HEK293 (cell line): ENCODE results near the gene ARHGDIG.

ENCODE experiments used
- CTCF ChIA-PET: fragments of 350-600 bp; formaldehyde crosslinking; extraction: SDS; loops from one replicate; lab custom pipeline; 2021; ENCODE audit warnings: antibody characterized with exemption; lab: Yijun Ruan, JAX
- POLR2A ChIA-PET: fragments of 300-600 bp; formaldehyde crosslinking; extraction: SDS; loops from one replicate; lab custom pipeline; 2020; ENCODE audit warnings: antibody characterized with exemption, inconsistent platforms; lab: Yijun Ruan, JAX
- H3K27ac ChIP-seq: fragments of 200-500 bp; sonication (Bioruptor generic); 2 replicates; pipeline ENCODE4 v1.5.1; 2014; ENCODE audit warnings: low read depth, low read length, control low read depth, inconsistent platforms; ENCODE audit errors: extremely low read depth
- H3K36me3 ChIP-seq, 2 experiments: fragments of 200-500 bp in 1 of 2; sonication (Bioruptor generic) in 1 of 2; 1 replicate in 1 of 2; 2 replicates in 1 of 2; pipeline ENCODE4 v1.5.1; 2014 to 2017; ENCODE audit warnings: inconsistent platforms in 2 of 2, low read length in 2 of 2; ENCODE audit not compliant: control insufficient read depth in 2 of 2, insufficient read depth in 1 of 2
- H3K4me1 ChIP-seq: fragments of 200-500 bp; sonication (Bioruptor generic); 2 replicates; pipeline ENCODE4 v1.5.1; 2014; ENCODE audit warnings: mild to moderate bottlenecking, low read length, inconsistent platforms; ENCODE audit not compliant: control insufficient read depth, insufficient read depth
- H3K4me3 ChIP-seq: 2 replicates; pipeline ENCODE4 v1.5.1; 2011; ENCODE audit warnings: low read depth, mild to moderate bottlenecking, control low read depth, low read length, moderate library complexity
- H3K9me3 ChIP-seq: fragments of 200-500 bp; sonication (Bioruptor generic); 2 replicates; pipeline ENCODE4 v1.5.1; 2014; ENCODE audit warnings: low read depth, low read length, inconsistent platforms; ENCODE audit not compliant: control insufficient read depth, insufficient read depth
- CTCF ChIP-seq: fragments of 450-650 bp; formaldehyde crosslinking; IDR thresholded peaks from 2 replicates; pipeline ENCODE4 v1.5.1; 2016; ENCODE audit warnings: missing biosample characterization, missing genetic modification characterization
- HOXC10 ChIP-seq: sonication (generic); formaldehyde crosslinking; IDR thresholded peaks from 2 replicates; pipeline ENCODE4 v1.8.1; 2023; ENCODE audit warnings: mild to moderate bottlenecking, missing genetic modification reagents
- MZF1 ChIP-seq: fragments of 450-650 bp; formaldehyde crosslinking; IDR thresholded peaks from 2 replicates; pipeline ENCODE4 v1.5.1; 2017; ENCODE audit warnings: missing biosample characterization, missing genetic modification characterization, borderline replicate concordance
- OVOL3 ChIP-seq: fragments of 450-650 bp; formaldehyde crosslinking; IDR thresholded peaks from 2 replicates; pipeline ENCODE4 v1.5.1; 2016; ENCODE audit warnings: missing biosample characterization, missing genetic modification characterization
- ZBTB6 ChIP-seq: fragments of 450-650 bp; formaldehyde crosslinking; IDR thresholded peaks from 2 replicates; pipeline ENCODE4 v1.5.1; 2017; ENCODE audit warnings: missing biosample characterization, missing genetic modification characterization
- ZBTB8A ChIP-seq: fragments of 450-650 bp; formaldehyde crosslinking; IDR thresholded peaks from 2 replicates; pipeline ENCODE4 v1.5.1; 2016; ENCODE audit warnings: missing biosample characterization, missing genetic modification characterization
- ZFP41 ChIP-seq: fragments of 450-650 bp; formaldehyde crosslinking; IDR thresholded peaks from 2 replicates; pipeline ENCODE4 v1.5.1; 2016; ENCODE audit warnings: missing biosample characterization, missing genetic modification characterization, borderline replicate concordance
- ZNF10 ChIP-seq: fragments of 450-650 bp; formaldehyde crosslinking; IDR thresholded peaks from 2 replicates; pipeline ENCODE4 v1.5.1; 2017; ENCODE audit warnings: missing biosample characterization, missing genetic modification characterization
- ZNF132 ChIP-seq: fragments of 450-650 bp; formaldehyde crosslinking; IDR thresholded peaks from 2 replicates; pipeline ENCODE4 v1.5.1; 2017; ENCODE audit warnings: missing biosample characterization, missing genetic modification characterization, borderline replicate concordance
- ZNF211 ChIP-seq: fragments of 450-650 bp; formaldehyde crosslinking; IDR thresholded peaks from 2 replicates; pipeline ENCODE4 v1.5.1; 2016; ENCODE audit warnings: low read depth, missing biosample characterization, missing genetic modification characterization
- ZNF239 ChIP-seq: fragments of 450-650 bp; formaldehyde crosslinking; IDR thresholded peaks from 2 replicates; pipeline ENCODE4 v1.5.1; 2016; ENCODE audit warnings: missing biosample characterization, missing genetic modification characterization
- ZNF274 ChIP-seq, 2 experiments: fragments of 200-500 bp in 1 of 2; fragments of 450-650 bp in 1 of 2; sonication (Bioruptor generic) in 1 of 2; formaldehyde crosslinking in 1 of 2; IDR thresholded peaks; 2 replicates each; pipeline versions ENCODE4 v1.5.1 to v1.6.1; 2014 to 2016; ENCODE audit warnings: borderline replicate concordance in 1 of 2, inconsistent platforms in 1 of 2, low read length in 1 of 2, missing biosample characterization in 1 of 2, missing genetic modification characterization in 1 of 2
- ZNF280D ChIP-seq: fragments of 450-650 bp; formaldehyde crosslinking; IDR thresholded peaks from 2 replicates; pipeline ENCODE4 v1.5.1; 2016; ENCODE audit warnings: missing biosample characterization, missing genetic modification characterization
- ZNF311 ChIP-seq: fragments of 450-650 bp; formaldehyde crosslinking; IDR thresholded peaks from 2 replicates; pipeline ENCODE4 v1.5.1; 2017; ENCODE audit warnings: missing biosample characterization, missing genetic modification characterization, borderline replicate concordance
- ZNF362 ChIP-seq: fragments of 450-650 bp; formaldehyde crosslinking; IDR thresholded peaks from 2 replicates; pipeline ENCODE4 v1.5.1; 2016; ENCODE audit warnings: missing biosample characterization, missing genetic modification characterization
- ZNF37A ChIP-seq: fragments of 450-650 bp; IDR thresholded peaks from 2 replicates; pipeline ENCODE4 v1.5.1; 2018; ENCODE audit warnings: missing biosample characterization, missing genetic modification characterization
- ZNF391 ChIP-seq: fragments of 450-650 bp; formaldehyde crosslinking; IDR thresholded peaks from 2 replicates; pipeline ENCODE4 v1.5.1; 2016; ENCODE audit warnings: low read depth, missing biosample characterization, missing genetic modification characterization, borderline replicate concordance
- ZNF416 ChIP-seq: fragments of 450-650 bp; formaldehyde crosslinking; IDR thresholded peaks from 2 replicates; pipeline ENCODE4 v1.5.1; 2016; ENCODE audit warnings: missing biosample characterization, missing genetic modification characterization
- ZNF423 ChIP-seq: fragments of 450-650 bp; formaldehyde crosslinking; IDR thresholded peaks from 2 replicates; pipeline ENCODE4 v1.5.1; 2016; ENCODE audit warnings: missing biosample characterization, missing genetic modification characterization
- ZNF513 ChIP-seq: fragments of 450-650 bp; IDR thresholded peaks from 2 replicates; pipeline ENCODE4 v1.5.1; 2018; ENCODE audit warnings: missing biosample characterization, missing genetic modification characterization
- ZNF785 ChIP-seq: fragments of 450-650 bp; formaldehyde crosslinking; IDR thresholded peaks from 2 replicates; pipeline ENCODE4 v1.5.1; 2016; ENCODE audit warnings: missing biosample characterization, missing genetic modification characterization
- ZSCAN30 ChIP-seq: fragments of 450-650 bp; IDR thresholded peaks from 2 replicates; pipeline ENCODE4 v1.5.1; 2018; ENCODE audit warnings: missing biosample characterization, mild to moderate bottlenecking, missing genetic modification characterization, moderate library complexity
- TF ChIP-seq, protein P1 (sequence below): fragments of 450-650 bp; formaldehyde crosslinking; IDR thresholded peaks from 2 replicates; pipeline ENCODE4 v1.5.0; 2017; ENCODE audit warnings: missing biosample characterization, missing genetic modification characterization, borderline replicate concordance
- TF ChIP-seq, protein P2 (sequence below): fragments of 450-650 bp; formaldehyde crosslinking; IDR thresholded peaks from 2 replicates; pipeline ENCODE4 v1.5.1; 2016; ENCODE audit warnings: missing biosample characterization, missing genetic modification characterization, low read depth

The ARHGDIG gene

GRCh38 chr16:306911-307370, 26.6 kb downstream of the ARHGDIG start:
- H3K27ac ChIP-seq = no peak overlapping the region
- H3K36me3 ChIP-seq = peaks cover 0 to 65% of the 10 kb centered on the region in 2 experiments; a peak in 2 of 3 replicates
- CTCF ChIA-PET = no interaction called here
- H3K4me1 ChIP-seq = no peaks in the 10 kb centered on the region
- POLR2A ChIA-PET = interaction anchor here (1.1 kb wide), 1 partner anchor 46 kb away, joined by 5 read pairs; the partner anchor contains the start of gene AXIN1
- H3K9me3 ChIP-seq = no peaks in the 10 kb centered on the region
- H3K4me3 ChIP-seq = no peak overlapping the region
- TF ChIP-seq ZFP41 (no peak), ZNF416 (tag by site-specific recombination) (no peak), ZNF513 (tag by site-specific recombination) (no peak), ZNF785 (no peak), HOXC10 (CRISPR knock-in tag) (no peak), ZNF362 (tag by site-specific recombination) (no peak), ZNF391 (tag by site-specific recombination) (no peak), ZSCAN30 (tag by site-specific recombination) (no peak), ZNF211 (tag by site-specific recombination) (no peak), CTCF (tag by site-specific recombination) (no peak), ZBTB6 (tag by site-specific recombination) (no peak), OVOL3 (no peak), ZNF311 (no peak), ZNF280D (tag by site-specific recombination) (no peak), ZNF274 (IDR thresholded peaks at IDR 0.05; ENCODE audit: low read length) (no peak), ZNF274 (tag by site-specific recombination; IDR thresholded peaks at IDR 0.05; ENCODE audit: borderline replicate concordance) (no peak), ZBTB8A (peak; percentile 36), ZNF37A (tag by site-specific recombination) (no peak), MZF1 (tag by site-specific recombination) (no peak), ZNF423 (tag by site-specific recombination) (peak; percentile 57), ZNF239 (no peak), ZNF10 (tag by site-specific recombination) (no peak), ZNF132 (tag by site-specific recombination) (no peak)
- TF ChIP-seq, protein P1, sequence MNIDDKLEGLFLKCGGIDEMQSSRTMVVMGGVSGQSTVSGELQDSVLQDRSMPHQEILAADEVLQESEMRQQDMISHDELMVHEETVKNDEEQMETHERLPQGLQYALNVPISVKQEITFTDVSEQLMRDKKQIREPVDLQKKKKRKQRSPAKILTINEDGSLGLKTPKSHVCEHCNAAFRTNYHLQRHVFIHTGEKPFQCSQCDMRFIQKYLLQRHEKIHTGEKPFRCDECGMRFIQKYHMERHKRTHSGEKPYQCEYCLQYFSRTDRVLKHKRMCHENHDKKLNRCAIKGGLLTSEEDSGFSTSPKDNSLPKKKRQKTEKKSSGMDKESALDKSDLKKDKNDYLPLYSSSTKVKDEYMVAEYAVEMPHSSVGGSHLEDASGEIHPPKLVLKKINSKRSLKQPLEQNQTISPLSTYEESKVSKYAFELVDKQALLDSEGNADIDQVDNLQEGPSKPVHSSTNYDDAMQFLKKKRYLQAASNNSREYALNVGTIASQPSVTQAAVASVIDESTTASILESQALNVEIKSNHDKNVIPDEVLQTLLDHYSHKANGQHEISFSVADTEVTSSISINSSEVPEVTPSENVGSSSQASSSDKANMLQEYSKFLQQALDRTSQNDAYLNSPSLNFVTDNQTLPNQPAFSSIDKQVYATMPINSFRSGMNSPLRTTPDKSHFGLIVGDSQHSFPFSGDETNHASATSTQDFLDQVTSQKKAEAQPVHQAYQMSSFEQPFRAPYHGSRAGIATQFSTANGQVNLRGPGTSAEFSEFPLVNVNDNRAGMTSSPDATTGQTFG (tag by site-specific recombination) = no peak
- TF ChIP-seq, protein P2, sequence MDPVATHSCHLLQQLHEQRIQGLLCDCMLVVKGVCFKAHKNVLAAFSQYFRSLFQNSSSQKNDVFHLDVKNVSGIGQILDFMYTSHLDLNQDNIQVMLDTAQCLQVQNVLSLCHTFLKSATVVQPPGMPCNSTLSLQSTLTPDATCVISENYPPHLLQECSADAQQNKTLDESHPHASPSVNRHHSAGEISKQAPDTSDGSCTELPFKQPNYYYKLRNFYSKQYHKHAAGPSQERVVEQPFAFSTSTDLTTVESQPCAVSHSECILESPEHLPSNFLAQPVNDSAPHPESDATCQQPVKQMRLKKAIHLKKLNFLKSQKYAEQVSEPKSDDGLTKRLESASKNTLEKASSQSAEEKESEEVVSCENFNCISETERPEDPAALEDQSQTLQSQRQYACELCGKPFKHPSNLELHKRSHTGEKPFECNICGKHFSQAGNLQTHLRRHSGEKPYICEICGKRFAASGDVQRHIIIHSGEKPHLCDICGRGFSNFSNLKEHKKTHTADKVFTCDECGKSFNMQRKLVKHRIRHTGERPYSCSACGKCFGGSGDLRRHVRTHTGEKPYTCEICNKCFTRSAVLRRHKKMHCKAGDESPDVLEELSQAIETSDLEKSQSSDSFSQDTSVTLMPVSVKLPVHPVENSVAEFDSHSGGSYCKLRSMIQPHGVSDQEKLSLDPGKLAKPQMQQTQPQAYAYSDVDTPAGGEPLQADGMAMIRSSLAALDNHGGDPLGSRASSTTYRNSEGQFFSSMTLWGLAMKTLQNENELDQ (tag by site-specific recombination) = no peak
